ENCODE results near the gene ZNF428. TPM values are rescaled to one million over a fixed set of nuclear protein-coding genes. Genes with fewer than 3 reads are reported as not detected.
A peak's percentile ranks its signal among the peaks of the same experiment; 100 is the strongest.

ZNF428 gene
- total RNA-seq, 1 experiment from 2014 or later: 39.6 TPM

GRCh38 chr19:43667876-43668405 lies 48.5 kb upstream of the ZNF428 start:
- ChIA-PET CTCF (interaction anchor here (0.6 to 1.8 kb wide), 23 partner anchors 9 to 283 kb away, joined by 3 to 38 read pairs (median 4); partner anchors contain the start of gene ZNF221), POLR2A (interaction anchor here (0.6 to 3.8 kb wide), 35 partner anchors 9 to 204 kb away, joined by 3 to 53 read pairs (median 5); partner anchors contain the start of genes IRGQ, SMG9, ZNF575 and ZNF576), RAD21 (ENCODE audit: low non-redundant PET in 1 of 2, low total read pairs in 2 of 2, uncharacterized antibody in 2 of 2, unreplicated experiment in 2 of 2) (interaction anchor here (0.6 to 1.5 kb wide), 13 partner anchors 11 to 143 kb away, joined by 3 to 7 read pairs (median 3); partner anchors contain the start of genes IRGQ (in 1 of the 2) and ZNF576 (in 1 of the 2))
- Histone ChIP-seq H3K4me3 (replicated peaks in 1 of 2; ENCODE audit: low read depth in 1 of 2, low read length in 2 of 2) (peak overlapping the region; percentile 17 to 28; a peak in 3 of 4 replicates), H3K4me2 (ENCODE audit: low read length) (peak overlapping the region; percentile 97), H3K9me2 (ENCODE audit: insufficient read depth) (no peaks in the 10 kb centered on the region), H3K79me2 (ENCODE audit: insufficient read depth, low read length) (peaks cover 34% of the 10 kb centered on the region), H3K9me3 (ENCODE audit: control insufficient read depth in 1 of 2, insufficient read depth in 1 of 2, low read depth in 1 of 2, low read length in 2 of 2) (no peaks in the 10 kb centered on the region), H4K20me1 (ENCODE audit: insufficient read depth) (no peaks in the 10 kb centered on the region), H3K4me1 (ENCODE audit: control insufficient read depth in 1 of 2, insufficient read depth in 2 of 2, low read length in 2 of 2) (peaks cover 21 to 35% of the 10 kb centered on the region in 2 experiments), H3K9ac (ENCODE audit: low read length) (no peak overlapping the region), H3K36me3 (ENCODE audit: control insufficient read depth in 1 of 2, insufficient read depth in 2 of 2, low read length in 2 of 2) (peaks cover 28 to 31% of the 10 kb centered on the region in 2 experiments), H3K27ac (ENCODE audit: low read depth, low read length) (peak overlapping the region; percentile 46; the same call in 1 of the 2 replicates), H3K27me3 (ENCODE audit: insufficient read depth, low read length) (no peaks in the 10 kb centered on the region), H2AFZ (ENCODE audit: low read depth, low read length, poor library complexity, severe bottlenecking) (no peak overlapping the region)
- DNase-seq (ENCODE audit: low read depth, low spot score) (no peak), ATAC-seq (no peak)
- TF ChIP-seq EZH2phosphoT487 (IDR thresholded peaks at IDR 0.05; ENCODE audit: borderline replicate concordance) (no peak), POLR2AphosphoS5 (IDR thresholded peaks at IDR 0.05; ENCODE audit: low read depth, low read length) (0 out of 2 replicates have a peak, but pooled peaks have one; percentile 10)
- no TSS peak for BruUV-seq (replicated peaks)
- intact Hi-C loops (cut with micrococcal nuclease): loop anchor here (1.0 to 10.0 kb wide), 3 partner anchors 34 to 133 kb away; partner anchors contain the start of gene ZNF575

- POLR2A ChIA-PET: interaction anchor here (1.6 kb wide), 1 partner anchor 71 kb away, joined by 5 read pairs; the partner anchor contains the start of genes IRGQ and ZNF576
- H2AFZ ChIP-seq (ENCODE audit: low read depth, low read length, poor library complexity, severe bottlenecking): no peak overlapping the region
- H4K20me1 ChIP-seq (ENCODE audit: insufficient read depth): no peaks in the 10 kb centered on the region
- TF ChIP-seq YY1 (IDR thresholded peaks at IDR 0.05; ENCODE audit: extremely low read depth, insufficient replicate concordance, low read depth, low read length) (no peak), ZFX (IDR thresholded peaks at IDR 0.05) (no peak), SRF (IDR thresholded peaks at IDR 0.05; ENCODE audit: low read depth) (no peak), CEBPB (IDR thresholded peaks at IDR 0.05; ENCODE audit: low read depth) (no peak), ATF3 (IDR thresholded peaks at IDR 0.05) (no peak), CTCF (IDR thresholded peaks at IDR 0.05 in 2 of 3, conservative IDR thresholded peaks at IDR 0.05 in 1 of 3; ENCODE audit: borderline replicate concordance in 1 of 3, insufficient read depth in 1 of 3, low read depth in 2 of 3, low read length in 2 of 3) (no peak), POLR2AphosphoS5 (IDR thresholded peaks at IDR 0.05; ENCODE audit: low read depth, low read length) (no peak), FOSL1 (IDR thresholded peaks at IDR 0.05; ENCODE audit: low read depth) (no peak), EZH2 (IDR thresholded peaks at IDR 0.05) (no peak), SIN3A (IDR thresholded peaks at IDR 0.05; ENCODE audit: low read depth) (no peak), EZH2phosphoT487 (IDR thresholded peaks at IDR 0.05; ENCODE audit: borderline replicate concordance) (no peak)
- TF ChIP-seq, protein P1, sequence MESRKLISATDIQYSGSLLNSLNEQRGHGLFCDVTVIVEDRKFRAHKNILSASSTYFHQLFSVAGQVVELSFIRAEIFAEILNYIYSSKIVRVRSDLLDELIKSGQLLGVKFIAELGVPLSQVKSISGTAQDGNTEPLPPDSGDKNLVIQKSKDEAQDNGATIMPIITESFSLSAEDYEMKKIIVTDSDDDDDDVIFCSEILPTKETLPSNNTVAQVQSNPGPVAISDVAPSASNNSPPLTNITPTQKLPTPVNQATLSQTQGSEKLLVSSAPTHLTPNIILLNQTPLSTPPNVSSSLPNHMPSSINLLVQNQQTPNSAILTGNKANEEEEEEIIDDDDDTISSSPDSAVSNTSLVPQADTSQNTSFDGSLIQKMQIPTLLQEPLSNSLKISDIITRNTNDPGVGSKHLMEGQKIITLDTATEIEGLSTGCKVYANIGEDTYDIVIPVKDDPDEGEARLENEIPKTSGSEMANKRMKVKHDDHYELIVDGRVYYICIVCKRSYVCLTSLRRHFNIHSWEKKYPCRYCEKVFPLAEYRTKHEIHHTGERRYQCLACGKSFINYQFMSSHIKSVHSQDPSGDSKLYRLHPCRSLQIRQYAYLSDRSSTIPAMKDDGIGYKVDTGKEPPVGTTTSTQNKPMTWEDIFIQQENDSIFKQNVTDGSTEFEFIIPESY (IDR thresholded peaks at IDR 0.05; ENCODE audit: extremely low read depth, insufficient replicate concordance, low read length): no peak
Observed at GRCh38 chr19:43667126-43667875, 47.9 kb upstream of the ZNF428 start.

More at GRCh38 chr19:43667126-43667875, 47.9 kb upstream of the ZNF428 start:
- BruUV-seq (replicated peaks): no TSS peak
- peak overlapping the region; percentile 97; the same call in 1 of the 2 replicates for H3K4me2 ChIP-seq (ENCODE audit: low read length)
- ChIA-PET RAD21 (ENCODE audit: low non-redundant PET in 1 of 2, low total read pairs in 2 of 2, uncharacterized antibody in 2 of 2, unreplicated experiment in 2 of 2) (no interaction called here), CTCF (interaction anchor here (1.2 kb wide), 1 partner anchor 14 kb away, joined by 9 read pairs; no protein-coding TSS in a partner anchor)
- ATAC-seq: no peak
- no peak overlapping the region for H3K9ac ChIP-seq (ENCODE audit: low read length)
- no peak overlapping the region; a peak in 1 of 4 replicates for H3K4me3 ChIP-seq (replicated peaks in 1 of 2; ENCODE audit: low read depth in 1 of 2, low read length in 2 of 2)
- H3K27ac ChIP-seq (ENCODE audit: low read depth, low read length): peak overlapping the region; percentile 46; the same call in 1 of the 2 replicates
- no peaks in the 10 kb centered on the region for H3K27me3 ChIP-seq (ENCODE audit: insufficient read depth, low read length)
- peaks cover 28 to 36% of the 10 kb centered on the region in 2 experiments for H3K36me3 ChIP-seq (ENCODE audit: control insufficient read depth in 1 of 2, insufficient read depth in 2 of 2, low read length in 2 of 2)
- no peaks in the 10 kb centered on the region for H3K9me3 ChIP-seq (ENCODE audit: control insufficient read depth in 1 of 2, insufficient read depth in 1 of 2, low read depth in 1 of 2, low read length in 2 of 2)
- DNase-seq (ENCODE audit: low read depth, low spot score): no peak
- peaks cover 39% of the 10 kb centered on the region for H3K79me2 ChIP-seq (ENCODE audit: insufficient read depth, low read length)
- H3K4me1 ChIP-seq (ENCODE audit: control insufficient read depth in 1 of 2, insufficient read depth in 2 of 2, low read length in 2 of 2): peaks cover 19 to 33% of the 10 kb centered on the region in 2 experiments
- H3K9me2 ChIP-seq (ENCODE audit: insufficient read depth): no peaks in the 10 kb centered on the region
- intact Hi-C loops (cut with micrococcal nuclease): loop anchor here (5.0 to 10.0 kb wide), 2 partner anchors 35 to 132 kb away; partner anchors contain the start of gene ZNF575

All from HCT116 (cell line).